PFSK-1 (cell line): ENCODE data around the gene SORD.

Experiments
- FOXP2 ChIP-seq: optimal IDR thresholded peaks from 2 replicates; pipeline ENCODE3; 2011; ENCODE audit warnings: borderline replicate concordance, control low read depth, inconsistent platforms; ENCODE audit not compliant: insufficient read depth; ENCODE audit errors: extremely low read length, extremely low read depth
- POLR2AphosphoS5 ChIP-seq: IDR thresholded peaks from 2 replicates; pipeline ENCODE4 v1.6.1; 2012; ENCODE audit warnings: low read depth, mild to moderate bottlenecking, control low read depth, low read length, moderate library complexity
- REST ChIP-seq, 2 experiments: IDR thresholded peaks; 2 replicates each; pipeline versions ENCODE4 v1.6.1 to v1.8.0; 2011 to 2012; ENCODE audit warnings: low read depth in 2 of 2, low read length in 2 of 2, control low read depth in 1 of 2, inconsistent platforms in 1 of 2, mild to moderate bottlenecking in 1 of 2, moderate library complexity in 1 of 2; ENCODE audit not compliant: insufficient read depth in 1 of 2
- SIN3A ChIP-seq: IDR thresholded peaks from 2 replicates; pipeline ENCODE4 v1.6.1; 2012; ENCODE audit warnings: mild to moderate bottlenecking, low read length, moderate library complexity, borderline replicate concordance; ENCODE audit not compliant: insufficient read depth
- TAF1 ChIP-seq: IDR thresholded peaks from 2 replicates; pipeline ENCODE4 v1.6.1; 2012; ENCODE audit warnings: low read length, control low read depth, borderline replicate concordance; ENCODE audit not compliant: insufficient read depth

The SORD gene

GRCh38 chr15:45084163-45084562, 61.2 kb downstream of the SORD start:
- no peak for TF ChIP-seq FOXP2
- TF ChIP-seq POLR2AphosphoS5: no peak
- no peak for TF ChIP-seq SIN3A
- no peak for TF ChIP-seq TAF1
- TF ChIP-seq REST (IDR thresholded peaks at IDR 0.05; ENCODE audit: insufficient read depth in 1 of 2, low read depth in 2 of 2, low read length in 2 of 2): no peak

- TF ChIP-seq TAF1: no peak
- TF ChIP-seq POLR2AphosphoS5: no peak
- no peak for TF ChIP-seq SIN3A
These were observed 64.5 kb downstream of the SORD start for GRCh38 chr15:45087513-45087912.

GRCh38 chr15:45088801-45089711, 66.1 kb downstream of the SORD start:
- TF ChIP-seq SIN3A (no peak), FOXP2 (no peak), TAF1 (no peak), POLR2AphosphoS5 (no peak), REST (IDR thresholded peaks at IDR 0.05; ENCODE audit: insufficient read depth in 1 of 2, low read depth in 2 of 2, low read length in 2 of 2) (no peak)

GRCh38 chr15:45089712-45090373, 66.8 kb downstream of the SORD start:
- TF ChIP-seq FOXP2: no peak
- no peak for TF ChIP-seq REST (IDR thresholded peaks at IDR 0.05; ENCODE audit: insufficient read depth in 1 of 2, low read depth in 2 of 2, low read length in 2 of 2)
- no peak for TF ChIP-seq POLR2AphosphoS5
- no peak for TF ChIP-seq TAF1
- TF ChIP-seq SIN3A: no peak

GRCh38 chr15:45091161-45091560, 68.2 kb downstream of the SORD start:
- TF ChIP-seq TAF1 (no peak), POLR2AphosphoS5 (no peak), SIN3A (no peak), REST (IDR thresholded peaks at IDR 0.05; ENCODE audit: insufficient read depth in 1 of 2, low read depth in 2 of 2, low read length in 2 of 2) (no peak), FOXP2 (no peak)
